Right cardiac atrium (tissue), 5 donors: Measurements from ENCODE around the gene ANKRD33. TPM values are rescaled to one million over a fixed set of nuclear protein-coding genes. Genes with fewer than 3 reads are reported as not detected.

Source experiments
- ATAC-seq, 2 donors: fragments of 200-7000 bp; cut with Tn5 transposase; one replicate each; pipeline versions ENCODE4 v1.8.0 to v1.9.1; 2020; ENCODE audit warnings: moderate library complexity in 2 of 2, mild to moderate bottlenecking in 1 of 2
- DNase-seq, 3 donors: peaks; one replicate each; pipeline ENCODE4 v3.0.0-alpha.2; 2020
- H3K27ac ChIP-seq: one replicate; pipeline ENCODE4 v1.5.1; 2013; ENCODE audit warnings: mild to moderate bottlenecking, low read length, control low read depth, moderate library complexity
- H3K27me3 ChIP-seq: one replicate; pipeline ENCODE4 v1.6.1; 2013; ENCODE audit not compliant: control insufficient read depth, insufficient read depth
- H3K4me1 ChIP-seq: one replicate; pipeline ENCODE4 v1.6.1; 2013; ENCODE audit warnings: low read length; ENCODE audit not compliant: control insufficient read depth, insufficient read depth
- H3K4me3 ChIP-seq: one replicate; pipeline ENCODE4 v1.5.1; 2013; ENCODE audit warnings: low read length, control low read depth
- H3K9me3 ChIP-seq: one replicate; pipeline ENCODE4 v1.6.1; 2013; ENCODE audit warnings: low read length; ENCODE audit not compliant: control insufficient read depth
- WGBS: extraction: QIAGEN DNeasy Blood & Tissue Kit; methylation state at CpG from one replicate; pipeline ENCODE4 v1.1.7; 2013; 5-methylcytosine and 5-hydroxymethylcytosine counted together
- intact Hi-C, 4 donors: fragments of 100-400 bp; cut with DNase I; formaldehyde crosslinking; loops; one replicate each; pipeline versions ENCODE4 v1.11.0 to v1.14.0; 2022 to 2023
- polyA plus RNA-seq: library from polyadenylated mRNA; stranded (reverse); fragments of 200-250 nt; gene quantifications from one replicate; pipeline ENCODE4 v1.2.3, GENCODE V29; 2013
- total RNA-seq, 4 donors: library from RNA; stranded (reverse); fragmentation: NEBNext Ultra II Directional; extraction: Animal tissue kit (Norgen Biotek cat#: 25700); gene quantifications; one replicate each; pipeline ENCODE4 v1.2.1, GENCODE V29; 2021
- donor health status: healthy with polysubstance abuse.
- donor health status: DM: no; HTN: yes; CAD: no.
- donor health status: DM: no; HTN: no; CAD: no.
- donor health status: DM: no; HTN: yes; CAD: no; lungs with severe emphysema.
- donor health status: DM: yes; HTN: yes; CAD: no.

Gene ANKRD33
- total and polyA plus RNA-seq, 5 donors: not detected

GRCh38 chr12:51913071-51914033, 25.4 kb downstream of the ANKRD33 start:
- Histone ChIP-seq H3K9me3 (no peaks in the 10 kb centered on the region), H3K4me3 (no peak overlapping the region), H3K27ac (no peak overlapping the region), H3K27me3 (no peaks in the 10 kb centered on the region), H3K4me1 (peaks cover 18% of the 10 kb centered on the region)
- ATAC-seq (no peak), DNase-seq (peak in 2 of 3 donors; percentile 61 to 68)
- intact Hi-C loops: no loop called here
- 79% methylated on average over 30 of the region's 30 CpGs for WGBS

GRCh38 chr12:51914034-51914923, 26.4 kb downstream of the ANKRD33 start:
- DNase-seq (peak in 2 of 3 donors; percentile 84 to 87), ATAC-seq (no peak)
- intact Hi-C loops: no loop called here
- Histone ChIP-seq H3K27me3 (no peaks in the 10 kb centered on the region), H3K9me3 (no peaks in the 10 kb centered on the region), H3K4me1 (peaks cover 18% of the 10 kb centered on the region), H3K27ac (no peak overlapping the region), H3K4me3 (no peak overlapping the region)
- WGBS: 74% methylated on average over 17 of the region's 17 CpGs

GRCh38 chr12:51915003-51915625, 27.2 kb downstream of the ANKRD33 start:
- ATAC-seq (no peak), DNase-seq (peak in 1 of 3 donors; percentile 64)
- Histone ChIP-seq H3K4me3 (no peak overlapping the region), H3K27ac (no peak overlapping the region), H3K4me1 (peaks cover 16% of the 10 kb centered on the region), H3K27me3 (no peaks in the 10 kb centered on the region), H3K9me3 (no peaks in the 10 kb centered on the region)
- 91% methylated on average over 28 of the region's 28 CpGs for WGBS
- intact Hi-C loops: no loop called here

GRCh38 chr12:51915951-51916350, 28.0 kb downstream of the ANKRD33 start:
- Histone ChIP-seq H3K4me1 (peaks cover 8% of the 10 kb centered on the region), H3K27ac (no peak overlapping the region), H3K9me3 (no peaks in the 10 kb centered on the region), H3K27me3 (no peaks in the 10 kb centered on the region), H3K4me3 (no peak overlapping the region)
- intact Hi-C loops: no loop called here
- WGBS: 97% methylated on average over 11 of the region's 11 CpGs
- ATAC-seq (no peak), DNase-seq (no peak)

- intact Hi-C loops: no loop called here
- 87% methylated on average over 10 of the region's 10 CpGs for WGBS
- DNase-seq (no peak), ATAC-seq (no peak)
- no peaks in the 10 kb centered on the region for H3K27me3 ChIP-seq
- no peak overlapping the region for H3K4me3 ChIP-seq
- peaks cover 6% of the 10 kb centered on the region for H3K4me1 ChIP-seq
- H3K9me3 ChIP-seq: no peaks in the 10 kb centered on the region
- no peak overlapping the region for H3K27ac ChIP-seq
Observed at GRCh38 chr12:51917041-51917590, 29.2 kb downstream of the ANKRD33 start.

- peak in 2 of 3 donors; percentile 79 to 82 for DNase-seq
- no peaks in the 10 kb centered on the region for H3K27me3 ChIP-seq
- H3K4me3 ChIP-seq: no peak overlapping the region
- 36% methylated on average over 16 of the region's 16 CpGs for WGBS
- H3K9me3 ChIP-seq: no peaks in the 10 kb centered on the region
- intact Hi-C loops: no loop called here
- ATAC-seq: peak; percentile 52 to 64
- peak overlapping the region; percentile 39 for H3K27ac ChIP-seq
- H3K4me1 ChIP-seq: peaks cover 13% of the 10 kb centered on the region
Observed at GRCh38 chr12:51917746-51918453, 30.0 kb downstream of the ANKRD33 start.

- no peak for DNase-seq
- no peak for ATAC-seq
- Histone ChIP-seq H3K9me3 (no peaks in the 10 kb centered on the region), H3K4me1 (peaks cover 22% of the 10 kb centered on the region), H3K4me3 (no peak overlapping the region), H3K27ac (no peak overlapping the region), H3K27me3 (no peaks in the 10 kb centered on the region)
- WGBS: 94% methylated on average over 2 of the region's 2 CpGs
- intact Hi-C loops: no loop called here
Observed at GRCh38 chr12:51920046-51920445, 32.1 kb downstream of the ANKRD33 start.

- DNase-seq: peak in 1 of 3 donors; percentile 65
- intact Hi-C loops: no loop called here
- H3K4me3 ChIP-seq: no peak overlapping the region
- 61% methylated on average over 7 of the region's 7 CpGs for WGBS
- no peak for ATAC-seq
- no peaks in the 10 kb centered on the region for H3K9me3 ChIP-seq
- peaks cover 22% of the 10 kb centered on the region for H3K4me1 ChIP-seq
- H3K27ac ChIP-seq: peak overlapping the region; percentile 3
- no peaks in the 10 kb centered on the region for H3K27me3 ChIP-seq
Observed at GRCh38 chr12:51921017-51921725, 33.3 kb downstream of the ANKRD33 start.

GRCh38 chr12:51922146-51922545, 34.2 kb downstream of the ANKRD33 start:
- no peaks in the 10 kb centered on the region for H3K9me3 ChIP-seq
- no peak overlapping the region for H3K4me3 ChIP-seq
- H3K27ac ChIP-seq: peak overlapping the region; percentile 71
- intact Hi-C loops: no loop called here
- WGBS: 95% methylated on average over 2 of the region's 2 CpGs
- DNase-seq: no peak
- no peak for ATAC-seq
- H3K4me1 ChIP-seq: peaks cover 20% of the 10 kb centered on the region
- no peaks in the 10 kb centered on the region for H3K27me3 ChIP-seq
